Peyer's patch (tissue), 4 donors: ENCODE data around the gene CAP2. TPM values are rescaled to one million over a fixed set of nuclear protein-coding genes. Genes with fewer than 3 reads are reported as not detected.

ENCODE experiments used
- DNase-seq, 3 donors: peaks; one replicate each; pipeline ENCODE4 v3.0.0-alpha.2; 2017 to 2019
- H3K27ac ChIP-seq, 4 donors: fragments of 200-600 bp; sonication (generic); one replicate each; pipeline ENCODE4 v1.5.1; 2016 to 2019
- H3K27me3 ChIP-seq, 2 donors: fragments of 200-600 bp; sonication (generic); one replicate each; pipeline ENCODE4 v1.5.1; 2019
- H3K36me3 ChIP-seq, 3 donors: fragments of 200-600 bp; sonication (generic); one replicate each; pipeline ENCODE4 v1.5.1; 2016 to 2019
- H3K4me1 ChIP-seq, 4 donors: fragments of 200-600 bp; sonication (generic); one replicate each; pipeline ENCODE4 v1.5.1; 2016 to 2019
- H3K4me3 ChIP-seq, 4 donors: fragments of 200-600 bp; sonication (generic); 1 replicate in 3 of 4; 2 replicates in 1 of 4; pipeline ENCODE4 v1.5.1; 2016 to 2019; ENCODE audit warnings: mild to moderate bottlenecking in 1 of 4
- H3K9me3 ChIP-seq, 4 donors: fragments of 200-600 bp; sonication (generic); one replicate each; pipeline ENCODE4 v1.5.1; 2016 to 2019; ENCODE audit warnings: mild to moderate bottlenecking in 1 of 4
- POLR2A ChIP-seq, 2 donors: fragments of 450-650 bp; IDR thresholded peaks; one replicate each; pipeline ENCODE4 v1.5.1; 2017; ENCODE audit warnings: antibody characterized with exemption in 2 of 2, mild to moderate bottlenecking in 2 of 2, moderate library complexity in 2 of 2
- total RNA-seq, 4 donors: library from RNA; depleted of rRNA; stranded (reverse); fragments of >200 nt; gene quantifications; one replicate each; pipeline ENCODE4 v1.1.0, GENCODE V29; 2016
- TF ChIP-seq, protein P1 (sequence below), 6 experiments: fragments of 450-650 bp in 4 of 6; fragments of 200-600 bp in 2 of 6; sonication (generic) in 1 of 6; IDR thresholded peaks; one replicate each; pipeline ENCODE4 v1.5.1; 2017 to 2019; ENCODE audit warnings: antibody characterized with exemption in 6 of 6, mild to moderate bottlenecking in 3 of 6, moderate library complexity in 1 of 6

CAP2 gene
- total RNA-seq, 4 donors from 2014 or later: 1.7 to 3.2 (median 2.4) TPM

DNA sequence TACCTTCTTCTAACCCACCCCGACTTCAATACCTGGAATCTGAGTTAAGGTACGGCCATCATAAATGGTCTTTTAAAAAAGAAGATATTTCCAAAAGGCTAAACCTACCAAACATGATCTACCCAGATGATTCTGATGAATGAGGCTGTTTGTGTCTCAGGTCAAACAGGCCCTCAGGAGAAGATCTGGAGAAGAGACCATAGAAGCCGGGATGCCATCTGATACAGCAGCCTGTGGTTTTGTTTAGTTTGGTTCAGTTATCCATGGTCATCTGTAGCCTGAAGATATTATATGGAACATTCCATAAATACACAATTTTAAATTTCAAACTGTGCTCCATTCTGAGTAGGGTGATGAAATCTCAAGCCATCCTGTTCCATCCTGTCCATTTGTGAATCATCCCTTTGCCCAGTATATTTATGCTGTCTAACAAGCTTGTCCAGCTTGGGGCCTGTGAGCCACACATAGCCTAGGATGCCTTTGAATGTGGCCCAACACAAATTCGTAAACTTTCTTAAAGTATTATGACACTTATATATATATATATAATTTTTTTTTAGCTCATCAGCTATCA, 4.0 kb upstream of the CAP2 start:
- Histone ChIP-seq H3K4me3 (no peak overlapping the region), H3K27me3 (no peaks in the 10 kb centered on the region), H3K36me3 (no peaks in the 10 kb centered on the region), H3K27ac (no peak overlapping the region), H3K9me3 (no peaks in the 10 kb centered on the region), H3K4me1 (no peaks in the 10 kb centered on the region)
- no peak for DNase-seq
- TF ChIP-seq POLR2A (IDR thresholded peaks at IDR 0.05): no peak
- TF ChIP-seq, protein P1, sequence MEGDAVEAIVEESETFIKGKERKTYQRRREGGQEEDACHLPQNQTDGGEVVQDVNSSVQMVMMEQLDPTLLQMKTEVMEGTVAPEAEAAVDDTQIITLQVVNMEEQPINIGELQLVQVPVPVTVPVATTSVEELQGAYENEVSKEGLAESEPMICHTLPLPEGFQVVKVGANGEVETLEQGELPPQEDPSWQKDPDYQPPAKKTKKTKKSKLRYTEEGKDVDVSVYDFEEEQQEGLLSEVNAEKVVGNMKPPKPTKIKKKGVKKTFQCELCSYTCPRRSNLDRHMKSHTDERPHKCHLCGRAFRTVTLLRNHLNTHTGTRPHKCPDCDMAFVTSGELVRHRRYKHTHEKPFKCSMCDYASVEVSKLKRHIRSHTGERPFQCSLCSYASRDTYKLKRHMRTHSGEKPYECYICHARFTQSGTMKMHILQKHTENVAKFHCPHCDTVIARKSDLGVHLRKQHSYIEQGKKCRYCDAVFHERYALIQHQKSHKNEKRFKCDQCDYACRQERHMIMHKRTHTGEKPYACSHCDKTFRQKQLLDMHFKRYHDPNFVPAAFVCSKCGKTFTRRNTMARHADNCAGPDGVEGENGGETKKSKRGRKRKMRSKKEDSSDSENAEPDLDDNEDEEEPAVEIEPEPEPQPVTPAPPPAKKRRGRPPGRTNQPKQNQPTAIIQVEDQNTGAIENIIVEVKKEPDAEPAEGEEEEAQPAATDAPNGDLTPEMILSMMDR (IDR thresholded peaks at IDR 0.05): no peak

GRCh38 chr6:17390276-17390675, 3.1 kb upstream of the CAP2 start:
- TF ChIP-seq, protein P1 (IDR thresholded peaks at IDR 0.05): no peak
- no peak for TF ChIP-seq POLR2A (IDR thresholded peaks at IDR 0.05)
- no peak for DNase-seq
- no peaks in the 10 kb centered on the region for H3K9me3 ChIP-seq
- no peak overlapping the region for H3K27ac ChIP-seq
- no peak overlapping the region for H3K4me3 ChIP-seq
- no peaks in the 10 kb centered on the region for H3K27me3 ChIP-seq
- no peaks in the 10 kb centered on the region for H3K36me3 ChIP-seq
- H3K4me1 ChIP-seq: no peaks in the 10 kb centered on the region

DNA sequence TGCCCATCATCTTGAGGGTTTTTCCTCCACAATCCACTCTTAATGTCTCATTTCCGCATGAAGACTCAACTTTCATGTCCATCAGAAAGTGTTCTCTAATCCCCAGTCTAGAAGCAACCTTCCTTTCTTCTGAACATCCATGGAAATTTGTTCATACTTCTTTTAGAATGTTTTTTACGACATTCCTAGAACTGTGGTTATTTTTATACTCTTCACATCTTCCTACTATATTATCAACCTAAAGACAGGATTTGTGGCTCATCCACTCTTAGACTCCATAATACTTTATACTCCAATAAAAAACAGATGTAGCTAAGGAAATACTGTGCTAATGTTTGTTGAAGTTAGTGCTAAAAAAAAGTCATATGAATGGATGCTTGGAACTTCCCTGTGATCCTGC, 1.4 kb upstream of the CAP2 start:
- no peak overlapping the region for H3K4me3 ChIP-seq
- no peaks in the 10 kb centered on the region for H3K36me3 ChIP-seq
- no peak for TF ChIP-seq POLR2A (IDR thresholded peaks at IDR 0.05)
- TF ChIP-seq, protein P1 (IDR thresholded peaks at IDR 0.05): no peak
- DNase-seq: no peak
- no peaks in the 10 kb centered on the region for H3K4me1 ChIP-seq
- H3K27ac ChIP-seq: no peak overlapping the region
- H3K9me3 ChIP-seq: no peaks in the 10 kb centered on the region
- H3K27me3 ChIP-seq: no peaks in the 10 kb centered on the region

DNA sequence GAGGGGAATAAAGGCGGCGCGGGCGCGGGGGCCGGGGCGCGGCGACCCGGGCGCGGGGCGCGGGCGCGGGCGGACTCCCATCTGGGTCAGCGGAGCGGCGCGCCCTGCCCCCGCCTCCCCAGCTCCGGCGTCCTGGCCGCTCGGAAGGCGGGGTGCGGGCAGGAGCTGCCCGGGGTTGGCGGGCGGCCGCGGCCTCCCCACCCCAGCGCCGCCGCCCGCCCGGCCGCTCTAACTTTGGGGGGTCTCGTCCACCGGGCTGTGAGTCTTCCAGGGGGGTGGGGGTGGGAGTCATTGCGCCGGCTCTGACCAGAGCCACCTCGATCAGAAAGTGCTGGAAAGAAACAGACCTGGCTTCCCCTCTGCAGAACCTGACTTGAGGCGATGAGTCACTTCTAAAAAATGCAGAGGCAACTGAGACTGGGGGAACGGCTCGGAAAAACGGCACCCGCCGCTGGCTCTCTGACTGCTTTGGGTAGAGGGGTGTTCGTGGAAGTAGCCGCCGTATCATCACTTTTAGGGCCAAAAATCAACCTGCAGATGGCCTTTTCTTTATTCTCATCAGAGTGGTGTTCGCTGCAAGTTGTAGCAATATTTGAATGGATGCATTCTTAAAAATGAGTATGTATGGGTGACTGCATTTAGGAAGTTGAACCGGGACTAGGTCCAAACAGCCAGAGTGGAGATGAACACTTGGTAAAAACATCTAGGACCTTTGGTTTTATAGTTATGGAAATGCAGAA, 667 bp downstream of the CAP2 start:
- H3K4me3 ChIP-seq: peak overlapping the region; percentile 36 to 83 (median 67)

GRCh38 chr6:17395112-17395511, 1.7 kb downstream of the CAP2 start:
- no peak for DNase-seq
- no peaks in the 10 kb centered on the region for H3K9me3 ChIP-seq
- H3K4me3 ChIP-seq: no peak overlapping the region
- no peaks in the 10 kb centered on the region for H3K27me3 ChIP-seq
- H3K27ac ChIP-seq: no peak overlapping the region
- TF ChIP-seq, protein P1 (IDR thresholded peaks at IDR 0.05): no peak
- TF ChIP-seq POLR2A (IDR thresholded peaks at IDR 0.05): no peak
- no peaks in the 10 kb centered on the region for H3K4me1 ChIP-seq
- H3K36me3 ChIP-seq: no peaks in the 10 kb centered on the region

More for the DNA sequence above, 667 bp downstream of the CAP2 start:
- Histone ChIP-seq H3K36me3 (no peaks in the 10 kb centered on the region), H3K27ac (peak overlapping the region in 3 of 4 donors; percentile 46 to 80 (median 79)), H3K4me1 (no peaks in the 10 kb centered on the region), H3K27me3 (no peaks in the 10 kb centered on the region), H3K9me3 (no peaks in the 10 kb centered on the region)
- peak in 1 of 3 donors; percentile 47 for DNase-seq
- TF ChIP-seq, protein P1 (IDR thresholded peaks at IDR 0.05): no peak
- TF ChIP-seq POLR2A (IDR thresholded peaks at IDR 0.05): no peak
